ENCODE measurements around the gene GATAD2A.

- no peak for TF ChIP-seq POLR2A (IDR thresholded peaks at IDR 0.05)
- no peak for TF ChIP-seq CTCF (IDR thresholded peaks at IDR 0.05 in 4 of 5, conservative IDR thresholded peaks at IDR 0.05 in 1 of 5)
Observed at GRCh38 chr19:19550485-19550929, 145.0 kb downstream of the GATAD2A start.
